HG03378 (cell line): ENCODE measurements around the gene HSCB.
"Not testable (repeated sequence)": the region's sequence is repeated elsewhere in the genome, so short reads cannot be mapped to it uniquely, and the experiment has no call there.

Experiments
- ATAC-seq: cut with Tn5 transposase; IDR thresholded peaks from one replicate; pipeline ENCODE4 v1.9.1; 2021; ENCODE audit warnings: mild to moderate bottlenecking, moderate library complexity; ENCODE audit not compliant: unreplicated experiment

HSCB gene

DNA sequence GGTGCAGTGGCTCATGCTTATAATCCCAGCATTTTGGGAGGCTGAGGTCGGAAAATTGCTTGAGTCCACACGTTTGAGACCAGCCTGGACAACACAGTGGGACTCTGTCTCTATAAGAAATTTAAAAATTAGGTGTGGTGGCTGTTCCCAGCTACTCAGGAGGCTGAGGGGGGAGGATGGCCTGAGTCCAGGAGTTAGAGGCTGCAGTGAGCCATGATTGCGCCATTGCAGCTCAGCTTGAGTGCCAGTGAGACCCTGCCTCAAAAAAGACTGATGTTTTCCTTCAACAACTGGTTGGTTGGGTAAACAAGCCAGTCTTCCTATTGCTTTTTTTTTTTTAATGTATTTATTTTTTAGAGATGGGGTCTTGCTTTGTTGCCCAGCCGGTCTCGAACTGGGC lies 49.3 kb downstream of the HSCB start:
- ATAC-seq: no peak

- ATAC-seq: peak; percentile 53
Observed at GRCh38 chr22:28791841-28792490, 50.1 kb downstream of the HSCB start.

DNA sequence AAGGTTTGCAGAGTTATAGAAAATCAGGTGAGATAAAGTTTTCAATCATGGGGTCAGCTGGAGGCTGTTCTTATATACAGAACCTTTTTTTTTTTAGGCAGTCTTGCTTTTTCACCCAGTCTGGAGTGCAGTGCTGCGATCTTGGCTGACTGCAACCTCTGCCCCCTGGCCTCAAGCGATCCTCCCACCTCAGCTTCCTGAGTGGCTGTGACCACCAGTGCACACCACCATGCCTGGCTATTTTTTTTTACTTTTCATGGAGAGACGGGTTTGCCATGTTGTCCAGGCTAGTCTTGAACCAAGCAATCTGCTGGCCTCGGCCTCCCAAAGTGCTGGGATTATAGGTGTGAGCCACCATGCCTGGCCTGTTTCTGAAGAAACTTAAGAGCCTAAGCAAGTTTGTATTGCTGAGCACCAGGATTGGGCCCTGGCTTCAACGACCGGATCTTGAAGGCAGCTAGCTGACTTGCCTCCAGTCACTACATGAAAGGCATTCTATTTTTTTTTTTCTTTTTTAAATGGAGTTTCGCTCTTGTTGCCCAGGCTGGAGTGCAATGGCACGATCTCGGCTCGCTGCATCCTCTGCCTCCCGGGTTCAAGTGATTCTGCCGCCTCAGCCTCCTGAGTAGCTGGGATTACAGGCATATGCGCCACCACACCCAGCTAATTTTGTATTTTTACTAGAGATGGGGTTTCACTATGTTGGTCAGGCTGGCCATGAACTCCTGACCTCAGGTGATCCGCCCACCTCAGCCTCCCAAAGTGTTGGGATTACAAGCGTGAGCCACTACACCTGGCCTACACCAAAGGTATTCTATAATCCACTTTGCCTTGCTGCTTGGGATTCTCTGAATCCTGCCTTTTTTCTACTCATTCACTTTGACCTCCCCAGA lies 50.9 kb downstream of the HSCB start:
- ATAC-seq: peak; percentile 20

GRCh38 chr22:28793976-28794584 lies 52.2 kb downstream of the HSCB start:
- ATAC-seq: no peak

DNA sequence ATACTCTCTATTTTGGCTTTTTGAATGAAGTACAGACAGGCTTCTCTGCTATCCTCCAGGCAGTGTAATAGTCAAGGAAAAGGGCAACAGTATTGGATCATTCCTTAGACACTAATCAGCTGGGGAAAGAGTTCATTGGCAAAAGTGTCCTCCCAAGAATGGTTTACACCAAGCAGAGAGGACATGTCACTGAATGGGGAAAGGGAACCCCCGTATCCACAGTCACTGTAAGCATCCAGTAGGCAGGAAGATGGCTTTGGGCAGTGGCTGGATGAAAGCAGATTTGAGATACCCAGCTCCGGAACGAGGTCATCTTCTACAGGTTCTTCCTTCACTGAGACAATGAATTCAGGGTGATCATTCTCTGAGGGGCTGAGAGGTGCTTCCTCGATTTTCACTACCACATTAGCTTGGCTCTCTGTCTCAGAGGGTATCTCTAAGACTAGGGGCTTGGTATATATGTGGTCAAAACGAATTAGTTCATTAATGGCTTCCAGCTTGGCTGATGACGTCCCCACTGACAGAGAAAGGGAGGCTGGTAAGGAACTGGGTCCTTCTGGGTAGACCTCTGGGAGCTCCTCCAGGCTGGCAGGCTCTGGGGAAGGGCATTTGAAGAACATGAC lies 53.3 kb downstream of the HSCB start:
- no peak for ATAC-seq

- ATAC-seq: no peak
Observed at GRCh38 chr22:28795932-28796856, 54.4 kb downstream of the HSCB start.

DNA sequence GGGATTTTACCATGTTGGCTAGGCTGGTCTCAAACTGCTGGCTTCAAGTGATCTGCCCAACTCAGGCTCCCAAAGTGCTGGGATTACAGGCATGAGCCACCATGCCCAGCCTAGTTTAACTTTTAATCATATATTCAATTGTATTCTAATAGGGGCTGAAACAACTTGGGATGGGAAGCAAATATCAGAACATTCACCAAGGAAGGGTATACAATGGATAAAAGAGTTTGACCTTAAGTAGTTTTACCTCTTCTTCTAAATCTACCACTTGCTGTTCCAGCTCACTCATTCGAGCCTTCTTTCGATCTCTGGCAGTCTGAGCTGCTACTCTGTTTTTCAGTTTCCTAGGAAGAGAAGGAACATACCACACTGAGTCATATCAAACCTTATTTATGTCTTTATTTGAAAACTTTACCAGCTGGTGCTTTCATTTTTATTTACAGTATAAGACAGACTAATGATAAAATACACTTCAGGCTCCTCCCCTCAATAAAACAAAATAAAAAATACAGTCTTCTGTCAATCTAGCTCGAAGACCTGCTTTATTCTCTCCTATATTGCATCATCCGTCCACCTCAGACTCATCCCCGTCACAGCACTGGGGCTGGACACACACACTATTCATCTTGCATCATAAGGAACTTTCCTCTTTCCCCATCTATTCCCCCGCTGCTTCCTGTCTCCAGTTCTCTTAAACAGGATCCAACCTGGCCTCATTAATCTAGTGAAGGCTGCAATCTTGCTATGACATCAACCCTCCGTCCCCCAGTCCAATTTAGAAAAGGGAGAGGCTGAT lies 57.2 kb downstream of the HSCB start:
- ATAC-seq: peak; percentile 38

- peak; percentile 4 for ATAC-seq
Observed at GRCh38 chr22:28799606-28800307, 57.9 kb downstream of the HSCB start.

DNA sequence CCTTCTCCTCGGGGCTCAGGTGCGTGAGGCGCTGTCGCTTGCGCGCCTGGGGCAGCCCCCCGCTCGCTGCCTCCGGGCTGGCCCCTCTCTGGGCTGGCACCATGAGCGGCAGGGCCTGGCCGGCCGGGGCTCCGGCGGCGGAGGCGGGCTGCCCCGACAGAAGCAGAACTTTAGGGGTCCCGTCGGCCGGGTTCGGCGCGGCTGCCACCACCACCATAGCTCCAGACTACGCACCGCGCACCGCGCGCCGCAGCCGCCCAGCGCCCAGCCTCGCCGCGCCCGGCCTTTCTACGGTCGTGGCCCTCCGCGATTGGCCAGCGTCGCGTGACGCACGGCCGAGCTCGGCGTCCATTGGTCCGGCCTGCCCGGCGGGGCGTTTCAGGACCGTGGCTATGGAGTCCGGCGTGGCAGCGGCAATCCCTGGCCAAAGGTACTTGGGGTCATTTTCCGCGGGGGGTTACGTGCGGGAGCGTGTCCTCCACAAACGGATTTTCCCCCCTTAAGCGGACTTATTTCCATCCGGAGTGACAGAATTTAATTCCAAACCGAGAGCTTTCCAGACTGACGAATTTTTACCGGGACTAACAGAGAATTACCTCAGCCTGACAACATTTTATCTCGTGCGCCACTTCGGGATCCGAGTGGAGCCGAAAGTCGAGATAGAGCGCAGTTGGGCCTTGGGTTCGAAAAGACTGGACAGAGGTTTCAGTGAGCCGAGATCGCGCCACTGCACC lies 58.6 kb downstream of the HSCB start, which contains the start of gene XBP1:
TSS of gene XBP1 (minus strand) at position 262 of the 734 bp plus-strand sequence.
- peak; percentile 40 for ATAC-seq

GRCh38 chr22:28801845-28802594 lies 60.2 kb downstream of the HSCB start:
- ATAC-seq: no peak

GRCh38 chr22:28802595-28803123 lies 60.8 kb downstream of the HSCB start:
- ATAC-seq: no peak

- not testable (repeated sequence) for ATAC-seq
Observed at GRCh38 chr22:28805426-28805825, 63.6 kb downstream of the HSCB start.
